CD4-positive, CD25-positive, alpha-beta regulatory T cell (primary cell): Measurements from ENCODE around the gene DCUN1D3. TPM values are rescaled to one million over a fixed set of nuclear protein-coding genes. Genes with fewer than 3 reads are reported as not detected.

ENCODE experiments used
- ATAC-seq, 2 donors: fragments of 150-1000 bp; cut with Tn5 transposase; one replicate each; pipeline ENCODE4 v1.10.0; 2021; ENCODE audit warnings: low read depth in 2 of 2, moderate number of reproducible peaks in 2 of 2, moderate library complexity in 1 of 2
- DNase-seq, 3 donors: peaks; one replicate each; pipeline versions ENCODE4 v3.0.0 to v3.0.0-alpha.2; 2012 to 2022; ENCODE audit warnings: mixed read lengths in 1 of 3
- H3K27ac ChIP-seq: one replicate; pipeline ENCODE4 v1.7.0; 2013; ENCODE audit warnings: mild to moderate bottlenecking, low read length; ENCODE audit not compliant: insufficient read depth, poor library complexity, severe bottlenecking
- H3K27me3 ChIP-seq: one replicate; pipeline ENCODE4 v1.7.0; 2013; ENCODE audit warnings: low read length; ENCODE audit not compliant: control insufficient read depth, insufficient read depth
- H3K36me3 ChIP-seq: one replicate; pipeline ENCODE4 v1.7.0; 2013; ENCODE audit warnings: mild to moderate bottlenecking, low read length, moderate library complexity; ENCODE audit not compliant: control insufficient read depth, insufficient read depth
- H3K4me1 ChIP-seq: 2 replicates; pipeline ENCODE4 v1.7.0; 2013; ENCODE audit warnings: mild to moderate bottlenecking, low read length; ENCODE audit not compliant: insufficient read depth, control insufficient read depth, poor library complexity, severe bottlenecking
- H3K4me3 ChIP-seq: one replicate; pipeline ENCODE4 v1.7.0; 2013; ENCODE audit warnings: low read depth, mild to moderate bottlenecking, low read length, moderate library complexity
- H3K9me3 ChIP-seq, 2 experiments: 1 replicate in 1 of 2; 2 replicates in 1 of 2; pipeline ENCODE4 v1.7.0; 2013; ENCODE audit warnings: low read length in 2 of 2, mild to moderate bottlenecking in 1 of 2, moderate library complexity in 1 of 2; ENCODE audit not compliant: control insufficient read depth in 2 of 2
- H3K27ac Mint-ChIP-seq, 3 donors: one replicate each; pipeline ENCODE4 v1.8.0; 2020 to 2022; ENCODE audit warnings: mild to moderate bottlenecking in 3 of 3, mixed read lengths in 3 of 3, moderate library complexity in 2 of 3
- H3K27me3 Mint-ChIP-seq: one replicate; pipeline ENCODE4 v1.8.0; 2022; ENCODE audit warnings: mild to moderate bottlenecking, mixed read lengths
- H3K36me3 Mint-ChIP-seq: one replicate; pipeline ENCODE4 v1.8.0; 2020; ENCODE audit warnings: mixed read lengths
- H3K4me1 Mint-ChIP-seq, 4 donors: one replicate each; pipeline ENCODE4 v1.8.0; 2020 to 2022; ENCODE audit warnings: mixed read lengths in 4 of 4, mild to moderate bottlenecking in 1 of 4
- H3K4me3 Mint-ChIP-seq, 4 donors: one replicate each; pipeline ENCODE4 v1.8.0; 2020 to 2022; ENCODE audit warnings: mild to moderate bottlenecking in 4 of 4, mixed read lengths in 4 of 4, moderate library complexity in 3 of 4
- H3K9me3 Mint-ChIP-seq, 7 donors: one replicate each; pipeline ENCODE4 v1.8.0; 2020 to 2022; ENCODE audit warnings: mixed read lengths in 7 of 7, mild to moderate bottlenecking in 3 of 7, moderate library complexity in 2 of 7
- polyA plus RNA-seq, 4 donors: library from polyadenylated mRNA; unstranded; fragments of 300-500 nt; fragmentation: Illumina TruSeq; gene quantifications; one replicate each; pipeline ENCODE4 v1.2.3, GENCODE V29; 2021
- total RNA-seq: library from RNA; stranded (reverse); gene quantifications from one replicate; pipeline ENCODE4 v1.2.3, GENCODE V29; 2022

Gene DCUN1D3
- total and polyA plus RNA-seq, 5 donors from 2014 or later: 0.52 to 4.8 (median 1.7) TPM

DNA sequence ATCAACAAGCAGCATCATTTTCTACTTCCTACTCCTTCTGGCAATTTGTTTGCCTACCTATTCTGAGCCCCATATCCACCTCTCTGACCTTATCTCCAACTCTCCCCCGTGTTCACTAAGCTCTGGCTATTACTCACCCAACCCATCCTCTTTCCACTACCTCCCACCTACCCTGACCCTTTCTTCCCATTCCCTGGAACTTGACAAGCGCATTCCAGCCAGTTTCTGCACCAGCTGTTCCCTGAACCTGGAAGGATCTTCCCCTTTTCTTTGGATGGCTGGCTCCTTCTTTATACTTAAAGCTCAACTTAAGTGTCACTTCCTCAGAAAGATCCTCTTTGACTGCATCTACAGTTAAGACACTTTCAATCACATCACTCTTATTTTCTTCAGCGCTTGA, 2.2 kb downstream of the DCUN1D3 start:
- Histone ChIP-seq H3K27ac (no peak overlapping the region), H3K27me3 (no peaks in the 10 kb centered on the region), H3K9me3 (no peaks in the 10 kb centered on the region), H3K36me3 (no peaks in the 10 kb centered on the region), H3K4me1 (peaks cover 25% of the 10 kb centered on the region), H3K4me3 (no peak overlapping the region)
- Mint-ChIP-seq H3K4me1 (peaks cover 19 to 52% (median 46%) of the 10 kb centered on the region in 4 donors), H3K36me3 (peaks cover 8% of the 10 kb centered on the region), H3K9me3 (no peaks in the 10 kb centered on the region), H3K27me3 (no peaks in the 10 kb centered on the region), H3K27ac (peak overlapping the region in 1 of 3 donors; percentile 82), H3K4me3 (peak overlapping the region in 2 of 4 donors; percentile 73 to 94)
- no peak for ATAC-seq
- DNase-seq: no peak

DNA sequence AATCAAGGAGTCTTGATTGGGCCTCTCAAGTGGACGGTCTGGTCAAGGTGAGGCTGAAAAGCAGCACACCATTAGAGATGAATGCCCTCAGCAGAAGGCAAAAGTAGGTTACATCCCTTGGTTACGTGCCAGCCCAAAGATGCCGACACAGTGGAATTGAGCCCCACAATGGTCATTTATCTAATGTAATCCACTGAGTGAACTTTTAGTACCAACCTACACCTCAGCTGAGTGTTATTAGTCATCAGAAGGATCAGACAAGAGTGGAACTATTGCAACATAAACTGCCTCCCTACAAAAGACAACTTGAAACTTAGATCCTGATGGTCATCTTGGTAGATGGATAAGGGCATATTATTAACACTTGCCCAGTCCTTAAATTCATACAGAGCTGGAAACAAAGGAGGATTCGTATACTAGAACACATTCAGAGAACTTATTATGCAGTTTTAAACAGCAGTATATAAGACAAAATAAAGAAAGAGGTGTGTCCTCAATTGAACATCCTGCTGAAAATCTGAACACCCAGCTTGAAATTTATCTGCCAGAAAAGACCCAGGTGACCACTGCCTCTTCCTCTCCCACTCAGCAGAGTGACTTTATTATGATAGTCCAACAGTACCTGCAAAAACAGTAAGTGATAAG, 2.8 kb downstream of the DCUN1D3 start:
- DNase-seq: no peak
- Mint-ChIP-seq H3K4me1 (peaks cover 19 to 52% (median 42%) of the 10 kb centered on the region in 4 donors), H3K4me3 (peak overlapping the region in 2 of 4 donors; percentile 73 to 94), H3K27me3 (no peaks in the 10 kb centered on the region), H3K27ac (peak overlapping the region in 2 of 3 donors; percentile 26 to 82), H3K36me3 (peaks cover 11% of the 10 kb centered on the region), H3K9me3 (no peaks in the 10 kb centered on the region)
- Histone ChIP-seq H3K36me3 (peaks cover 1% of the 10 kb centered on the region), H3K27me3 (no peaks in the 10 kb centered on the region), H3K4me3 (no peak overlapping the region), H3K9me3 (no peaks in the 10 kb centered on the region), H3K27ac (no peak overlapping the region), H3K4me1 (peaks cover 25% of the 10 kb centered on the region)
- no peak for ATAC-seq

DNA sequence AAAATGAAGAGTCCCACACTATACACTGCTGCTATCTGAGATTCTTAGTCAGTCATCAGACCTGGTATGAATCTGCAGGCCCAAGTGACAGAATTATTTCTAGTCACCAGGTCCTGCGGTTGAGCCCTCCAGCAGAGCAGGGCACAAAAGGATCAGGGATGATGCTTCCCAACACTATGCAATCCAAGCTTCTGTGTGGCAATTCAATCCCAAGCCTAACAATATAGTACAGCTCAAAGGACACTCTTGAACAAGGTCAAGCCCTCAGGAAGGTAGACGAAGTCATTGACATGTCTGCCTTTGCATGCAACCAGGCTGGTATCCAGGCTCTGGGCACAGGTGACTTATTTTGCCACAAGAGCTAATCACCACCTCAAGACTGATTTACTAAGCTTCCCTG, 5.8 kb downstream of the DCUN1D3 start:
- no peak for ATAC-seq
- Mint-ChIP-seq H3K36me3 (peaks cover 22% of the 10 kb centered on the region), H3K27me3 (no peaks in the 10 kb centered on the region), H3K9me3 (no peaks in the 10 kb centered on the region), H3K27ac (no peak overlapping the region), H3K4me1 (peaks cover 10 to 34% (median 26%) of the 10 kb centered on the region in 4 donors), H3K4me3 (no peak overlapping the region)
- Histone ChIP-seq H3K4me3 (no peak overlapping the region), H3K27ac (no peak overlapping the region), H3K36me3 (peaks cover 7% of the 10 kb centered on the region), H3K9me3 (no peaks in the 10 kb centered on the region), H3K27me3 (no peaks in the 10 kb centered on the region), H3K4me1 (peaks cover 7% of the 10 kb centered on the region)
- DNase-seq: no peak

DNA sequence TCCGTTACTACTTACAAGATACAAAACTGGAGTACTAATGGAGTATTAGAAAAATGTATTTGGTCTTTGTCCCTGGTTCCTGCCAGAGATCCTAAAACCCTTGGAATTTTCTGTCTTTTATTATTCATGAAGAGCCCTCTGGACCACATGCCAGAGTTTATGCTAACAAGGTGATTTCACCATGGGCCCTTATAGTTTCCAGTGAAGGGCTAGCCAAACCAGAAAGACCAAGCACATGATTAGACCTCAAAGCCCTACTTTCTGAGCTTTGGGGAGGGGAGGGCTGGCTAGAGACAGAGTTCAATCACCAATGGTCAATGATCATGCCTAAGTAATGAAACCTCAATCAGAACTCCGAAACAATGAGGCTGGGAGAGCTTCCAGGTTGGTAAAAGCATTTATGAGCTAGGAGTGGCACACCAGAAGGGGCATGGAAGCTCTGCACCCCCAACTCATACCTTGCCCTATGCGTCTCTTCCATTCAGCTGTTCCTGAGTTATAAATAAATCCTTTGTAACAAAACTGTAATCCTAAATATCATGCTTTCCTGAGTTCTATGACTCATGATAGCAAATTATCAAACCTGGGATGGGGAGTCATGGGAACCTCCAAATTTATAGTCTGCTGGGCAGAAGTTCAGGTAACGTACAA, 10.4 kb downstream of the DCUN1D3 start:
- Mint-ChIP-seq H3K4me1 (peaks cover 6 to 17% (median 12%) of the 10 kb centered on the region in 4 donors), H3K27ac (no peak overlapping the region), H3K27me3 (no peaks in the 10 kb centered on the region), H3K9me3 (no peaks in the 10 kb centered on the region), H3K4me3 (no peak overlapping the region), H3K36me3 (peaks cover 16% of the 10 kb centered on the region)
- DNase-seq (no peak), ATAC-seq (no peak)
- Histone ChIP-seq H3K9me3 (no peaks in the 10 kb centered on the region), H3K4me1 (no peaks in the 10 kb centered on the region), H3K36me3 (peaks cover 7% of the 10 kb centered on the region), H3K27ac (no peak overlapping the region), H3K4me3 (no peak overlapping the region), H3K27me3 (no peaks in the 10 kb centered on the region)

DNA sequence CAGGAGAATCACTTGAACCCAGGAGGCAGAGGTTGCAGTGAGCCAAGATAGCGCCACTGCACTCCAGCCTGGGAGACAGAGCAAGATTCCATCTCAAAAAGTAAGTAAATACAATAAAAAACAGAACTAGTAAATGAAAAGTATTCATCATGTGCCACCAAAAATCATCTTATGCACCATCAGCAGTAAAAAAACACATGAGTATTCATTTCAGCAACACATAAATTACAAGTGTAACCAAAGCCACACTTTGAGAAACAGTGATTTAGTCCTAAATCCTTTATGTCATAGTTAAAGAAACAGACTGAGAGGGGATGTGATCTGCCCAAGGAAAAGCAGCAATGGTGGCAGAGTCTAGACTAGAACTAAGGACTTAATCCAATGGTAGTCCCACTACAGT, 13.0 kb downstream of the DCUN1D3 start:
- Histone ChIP-seq H3K9me3 (no peaks in the 10 kb centered on the region), H3K4me3 (no peak overlapping the region), H3K36me3 (peaks cover 4% of the 10 kb centered on the region), H3K4me1 (no peaks in the 10 kb centered on the region), H3K27me3 (no peaks in the 10 kb centered on the region), H3K27ac (no peak overlapping the region)
- no peak for DNase-seq
- peaks cover 14 to 19% (median 17%) of the 10 kb centered on the region in 4 donors for H3K4me1 Mint-ChIP-seq
- no peak overlapping the region for H3K27ac Mint-ChIP-seq
- no peak overlapping the region for H3K4me3 Mint-ChIP-seq
- H3K27me3 Mint-ChIP-seq: no peaks in the 10 kb centered on the region
- H3K36me3 Mint-ChIP-seq: peaks cover 16% of the 10 kb centered on the region
- H3K9me3 Mint-ChIP-seq: no peaks in the 10 kb centered on the region
- no peak for ATAC-seq

DNA sequence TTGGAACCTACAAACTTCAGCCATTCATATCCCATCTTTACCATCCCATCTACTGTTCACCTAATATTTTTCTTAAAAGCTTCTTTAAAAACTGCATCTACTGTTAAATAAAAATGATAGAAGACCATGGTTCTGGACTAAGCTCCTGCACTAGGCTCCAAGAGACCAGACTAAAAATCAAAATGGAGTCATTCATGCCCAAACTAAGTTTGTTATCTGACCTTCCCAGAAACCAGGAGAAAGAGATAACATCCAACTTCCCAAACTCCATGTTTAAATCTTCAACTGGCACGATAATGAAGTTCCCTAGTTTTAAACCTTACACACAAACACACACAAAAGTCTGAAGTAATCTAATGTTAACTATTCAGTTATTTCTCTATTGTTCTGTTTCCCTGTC, 13.8 kb downstream of the DCUN1D3 start:
- Mint-ChIP-seq H3K4me1 (peaks cover 14 to 19% (median 15%) of the 10 kb centered on the region in 4 donors), H3K27me3 (no peaks in the 10 kb centered on the region), H3K4me3 (no peak overlapping the region), H3K27ac (peak overlapping the region in 1 of 3 donors; percentile 24), H3K36me3 (peaks cover 11% of the 10 kb centered on the region), H3K9me3 (no peaks in the 10 kb centered on the region)
- Histone ChIP-seq H3K36me3 (no peaks in the 10 kb centered on the region), H3K4me1 (no peaks in the 10 kb centered on the region), H3K27ac (no peak overlapping the region), H3K4me3 (no peak overlapping the region), H3K9me3 (no peaks in the 10 kb centered on the region), H3K27me3 (no peaks in the 10 kb centered on the region)
- ATAC-seq (no peak), DNase-seq (no peak)

DNA sequence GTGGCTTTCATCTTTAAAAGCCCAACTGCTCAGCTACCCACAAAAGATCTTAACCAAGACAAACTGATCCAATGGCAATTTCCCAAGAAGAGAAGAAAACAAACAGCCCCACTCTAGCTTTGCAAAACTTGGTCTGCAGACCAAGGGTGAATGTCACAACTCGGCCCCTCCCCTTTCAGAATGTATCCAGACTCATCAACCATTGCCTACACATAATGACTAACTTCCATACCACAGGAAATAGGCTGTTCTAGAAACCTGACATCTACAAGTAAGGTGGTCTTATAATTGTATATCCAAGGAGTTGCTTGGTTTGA, 16.0 kb downstream of the DCUN1D3 start:
- DNase-seq (no peak), ATAC-seq (no peak)
- Histone ChIP-seq H3K4me3 (no peak overlapping the region), H3K9me3 (no peaks in the 10 kb centered on the region), H3K27me3 (no peaks in the 10 kb centered on the region), H3K4me1 (peaks cover 7% of the 10 kb centered on the region), H3K27ac (no peak overlapping the region), H3K36me3 (no peaks in the 10 kb centered on the region)
- Mint-ChIP-seq H3K36me3 (peaks cover 7% of the 10 kb centered on the region), H3K27ac (peak overlapping the region in 1 of 3 donors; percentile 53), H3K9me3 (no peaks in the 10 kb centered on the region), H3K4me3 (no peak overlapping the region), H3K27me3 (no peaks in the 10 kb centered on the region), H3K4me1 (peaks cover 19 to 23% (median 22%) of the 10 kb centered on the region in 4 donors)
